Endothelial cell of umbilical vein (primary cell): ENCODE measurements around the gene SPTB. TPM values are rescaled to one million over a fixed set of nuclear protein-coding genes. Genes with fewer than 3 reads are reported as not detected.

Experiments used
- BruUV-seq: library from RNA; stranded (reverse); fragments of 400-500 nt; replicated peaks from 2 replicates; lab custom pipeline; 2021; lab: Mats Ljungman, UMichigan
- CTCF ChIA-PET: fragments of 300-600, 350-600 bp; sonication (Branson Sonifier 250); formaldehyde crosslinking; loops from one replicate; lab custom pipeline; 2021; ENCODE audit warnings: antibody characterized with exemption, inconsistent platforms; lab: Charles Lee
- POLR2A ChIA-PET: fragments of 300-600, 350-600 bp; sonication (Branson Sonifier 250); formaldehyde crosslinking; loops from one replicate; lab custom pipeline; 2021; ENCODE audit warnings: antibody characterized with exemption, inconsistent platforms; lab: Charles Lee
- DNase-seq: peaks from one replicate; pipeline ENCODE4 v3.0.0-alpha.2; 2011; ENCODE audit warnings: low read depth, low spot score
- FAIRE-seq: peaks from 2 replicates; lab custom pipeline; 2011; peaks lifted over from hg19 to GRCh38; lab: Jason Lieb, UNC
- H2AFZ ChIP-seq: 2 replicates; pipeline ENCODE4 v1.6.0; 2012; ENCODE audit warnings: low read depth, low read length, control low read depth, inconsistent platforms
- H3K27ac ChIP-seq: 2 replicates; pipeline ENCODE4 v1.5.1; 2011; ENCODE audit warnings: low read depth, mild to moderate bottlenecking, control low read depth, low read length, moderate library complexity; ENCODE audit not compliant: insufficient read depth
- H3K27me3 ChIP-seq, 2 experiments: 2 replicates each; pipeline versions ENCODE4 v1.6.0 to v1.6.1; 2011; ENCODE audit warnings: low read length in 2 of 2, mixed read lengths in 1 of 2; ENCODE audit not compliant: control insufficient read depth in 2 of 2, insufficient read depth in 2 of 2
- H3K36me3 ChIP-seq, 2 experiments: 2 replicates in 1 of 2; 3 replicates in 1 of 2; pipeline ENCODE4 v1.5.1; 2011; ENCODE audit warnings: low read length in 2 of 2, mild to moderate bottlenecking in 1 of 2, moderate library complexity in 1 of 2; ENCODE audit not compliant: control insufficient read depth in 2 of 2, insufficient read depth in 2 of 2; ENCODE audit errors: extremely low read depth in 1 of 2
- H3K4me1 ChIP-seq: 3 replicates; pipeline ENCODE4 v1.5.1; 2011; ENCODE audit warnings: mild to moderate bottlenecking, low read length; ENCODE audit not compliant: control insufficient read depth, insufficient read depth; ENCODE audit errors: extremely low read depth
- H3K4me2 ChIP-seq: 2 replicates; pipeline ENCODE4 v1.6.1; 2011; ENCODE audit warnings: low read length, control low read depth, mixed read lengths; ENCODE audit not compliant: insufficient read depth
- H3K4me3 ChIP-seq, 3 experiments: fragments of 200-600 bp in 1 of 3; sonication (generic), shearing (Covaris generic) in 1 of 3; replicated peaks in 1 of 3; 2 replicates each; pipeline ENCODE4 v1.5.1; 2011 to 2016; ENCODE audit warnings: control low read depth in 3 of 3, low read length in 3 of 3, mild to moderate bottlenecking in 2 of 3, inconsistent platforms in 1 of 3, low read depth in 1 of 3, moderate library complexity in 1 of 3; ENCODE audit not compliant: insufficient read depth in 1 of 3
- H3K79me2 ChIP-seq: 2 replicates; pipeline ENCODE4 v1.6.0; 2012; ENCODE audit warnings: low read length, inconsistent platforms; ENCODE audit not compliant: control insufficient read depth, insufficient read depth
- H3K9ac ChIP-seq: replicated peaks from 2 replicates; pipeline ENCODE3; 2011; ENCODE audit warnings: low read length, control low read depth; ENCODE audit not compliant: insufficient read depth; ENCODE audit errors: extremely low read depth
- H3K9me1 ChIP-seq: replicated peaks from 3 replicates; pipeline ENCODE4 v1.6.0; 2011; ENCODE audit warnings: mild to moderate bottlenecking, low read length; ENCODE audit not compliant: control insufficient read depth, insufficient read depth; ENCODE audit errors: extremely low read depth
- H3K9me3 ChIP-seq: replicated peaks from 2 replicates; pipeline ENCODE4 v1.5.1; 2012; ENCODE audit warnings: low read length, inconsistent platforms; ENCODE audit not compliant: control insufficient read depth, insufficient read depth
- H4K20me1 ChIP-seq: replicated peaks from 2 replicates; pipeline ENCODE3; 2011; ENCODE audit warnings: mild to moderate bottlenecking, low read length; ENCODE audit not compliant: control insufficient read depth, insufficient read depth; ENCODE audit errors: extremely low read depth
- CTCF ChIP-seq, 2 donors: IDR thresholded peaks; 1 replicate in 1 of 2; 2 replicates in 1 of 2; pipeline ENCODE4 v1.5.1; 2011; ENCODE audit warnings: low read length in 2 of 2, mild to moderate bottlenecking in 2 of 2, moderate library complexity in 2 of 2, control low read depth in 1 of 2, inconsistent platforms in 1 of 2, low read depth in 1 of 2; ENCODE audit not compliant: insufficient read depth in 1 of 2; ENCODE audit errors: extremely low read depth in 1 of 2
- FOS ChIP-seq: IDR thresholded peaks from 2 replicates; pipeline ENCODE4 v1.6.1; 2011; ENCODE audit warnings: mild to moderate bottlenecking, low read length, moderate library complexity, borderline replicate concordance; ENCODE audit not compliant: insufficient read depth
- GATA2 ChIP-seq: IDR thresholded peaks from 2 replicates; pipeline ENCODE4 v1.7.0; 2011; ENCODE audit warnings: low read depth, mild to moderate bottlenecking, moderate library complexity, mixed read lengths, low read length; ENCODE audit not compliant: insufficient read length, insufficient read depth
- JUN ChIP-seq: IDR thresholded peaks from 2 replicates; pipeline ENCODE4 v1.6.1; 2011; ENCODE audit warnings: borderline replicate concordance, low read depth; ENCODE audit not compliant: insufficient read length, insufficient read depth
- MAX ChIP-seq: IDR thresholded peaks from 2 replicates; pipeline ENCODE4 v1.6.1; 2011; ENCODE audit not compliant: insufficient read depth, insufficient read length
- MYC ChIP-seq: IDR thresholded peaks from one replicate; pipeline ENCODE4 v1.6.1; 2011; ENCODE audit warnings: mild to moderate bottlenecking, low read depth, low read length
- POLR2A ChIP-seq: IDR thresholded peaks from 2 replicates; pipeline ENCODE4 v1.6.1; 2012; ENCODE audit warnings: low read depth, mild to moderate bottlenecking, control low read depth, low read length
- POLR2AphosphoS5 ChIP-seq: IDR thresholded peaks from 2 replicates; pipeline ENCODE4 v1.6.1; 2012; ENCODE audit warnings: low read depth, mild to moderate bottlenecking, control low read depth, low read length, moderate library complexity; ENCODE audit not compliant: insufficient read depth
- dilution Hi-C: fragments of 300-500 bp; cut with MboI; formaldehyde crosslinking; loops from one replicate; pipeline ENCODE4 v1.15.0; 2019; ENCODE audit warnings: low sequenced_read_pairs; ENCODE audit not compliant: extremely low pct_ligation_motif_present
- intact Hi-C: fragments of 100-400 bp; cut with micrococcal nuclease; formaldehyde crosslinking; loops from one replicate; pipeline ENCODE4 v1.10.0; 2022
- polyA plus RNA-seq, 4 experiments: library from polyadenylated mRNA; depleted of rRNA in 3 of 4; stranded (reverse) in 3 of 4; unstranded in 1 of 4; fragments of >200 nt; gene quantifications; 2 replicates each; pipeline versions ENCODE4 v1.2.1 to v1.2.3, GENCODE V29; 2011 to 2012; ENCODE audit warnings: missing spikeins in 1 of 4
- total RNA-seq: library from RNA; stranded (reverse); gene quantifications from 2 replicates; pipeline ENCODE4 v1.2.3, GENCODE V29; 2021

SPTB gene
- total and polyA plus RNA-seq, 2 donors (not counting 3 experiments of a cell fraction or from before 2014, with no cell fraction given) = 0.03 to 0.07 TPM

GRCh38 chr14:64743061-64743460, 136.6 kb downstream of the SPTB start:
- H3K79me2 ChIP-seq = no peaks in the 10 kb centered on the region
- no peak overlapping the region for H3K9ac ChIP-seq
- no peak overlapping the region for H3K4me3 ChIP-seq
- peaks cover 0 to 4% of the 10 kb centered on the region in 2 experiments for H3K36me3 ChIP-seq
- no peak overlapping the region for H3K4me2 ChIP-seq
- intact Hi-C loops (no loop called here), dilution Hi-C loops (no loop called here)
- H2AFZ ChIP-seq = no peak overlapping the region
- H4K20me1 ChIP-seq = no peaks in the 10 kb centered on the region
- no TSS peak for BruUV-seq
- TF ChIP-seq CTCF (IDR thresholded peaks at IDR 0.05; ENCODE audit: extremely low read depth in 1 of 2, insufficient read depth in 1 of 2, low read depth in 1 of 2, low read length in 2 of 2) (no peak), MAX (no peak), JUN (no peak), FOS (no peak), GATA2 (no peak), POLR2AphosphoS5 (no peak), POLR2A (no peak), MYC (no peak)
- H3K27me3 ChIP-seq = no peaks in the 10 kb centered on the region
- H3K4me1 ChIP-seq = peaks cover 6% of the 10 kb centered on the region
- no peak overlapping the region for H3K27ac ChIP-seq
- H3K9me3 ChIP-seq = no peaks in the 10 kb centered on the region
- FAIRE-seq (no peak), DNase-seq (no peak)
- no peaks in the 10 kb centered on the region for H3K9me1 ChIP-seq
- POLR2A ChIA-PET = no interaction called here
- CTCF ChIA-PET = no interaction called here
